CD4-positive, alpha-beta T cell treated with Interleukin-4 for 1 hour (primary cell): ENCODE results near the gene CRYBA1.
A peak's percentile ranks its signal among the peaks of the same experiment; 100 is the strongest.
"Not testable (repeated sequence)": the region's sequence is repeated elsewhere in the genome, so short reads cannot be mapped to it uniquely, and the experiment has no call there.

Source experiments
- DNase-seq, 2 donors: peaks; one replicate each; pipeline ENCODE4 v3.0.0-alpha.2; 2020 to 2022

CRYBA1 gene, protein sequence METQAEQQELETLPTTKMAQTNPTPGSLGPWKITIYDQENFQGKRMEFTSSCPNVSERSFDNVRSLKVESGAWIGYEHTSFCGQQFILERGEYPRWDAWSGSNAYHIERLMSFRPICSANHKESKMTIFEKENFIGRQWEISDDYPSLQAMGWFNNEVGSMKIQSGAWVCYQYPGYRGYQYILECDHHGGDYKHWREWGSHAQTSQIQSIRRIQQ

DNA sequence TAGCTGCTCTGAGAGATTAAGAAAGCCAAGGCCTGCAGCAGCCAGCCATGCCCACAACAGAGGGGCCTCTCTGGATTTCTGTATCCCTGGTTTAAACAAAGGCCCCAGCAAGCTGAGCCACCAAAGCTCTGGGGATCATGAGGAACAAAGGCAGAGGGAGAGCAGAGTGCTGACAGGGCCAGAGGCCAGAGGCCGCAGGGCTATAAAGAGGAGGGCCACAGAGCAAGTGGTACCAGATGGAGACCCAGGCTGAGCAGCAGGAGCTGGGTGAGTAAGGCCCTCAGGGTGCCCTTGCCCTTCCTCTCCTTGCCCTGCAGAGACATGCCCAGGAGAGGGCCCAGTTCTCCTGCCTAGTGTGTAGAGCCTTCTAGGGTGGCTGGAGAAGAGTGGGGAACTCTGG is at the start of gene CRYBA1:
TSS of gene CRYBA1 (plus strand) at position 232 of the 400 bp plus-strand sequence. CDS start at position 237, 5 bp downstream.
- no peak for DNase-seq

DNA sequence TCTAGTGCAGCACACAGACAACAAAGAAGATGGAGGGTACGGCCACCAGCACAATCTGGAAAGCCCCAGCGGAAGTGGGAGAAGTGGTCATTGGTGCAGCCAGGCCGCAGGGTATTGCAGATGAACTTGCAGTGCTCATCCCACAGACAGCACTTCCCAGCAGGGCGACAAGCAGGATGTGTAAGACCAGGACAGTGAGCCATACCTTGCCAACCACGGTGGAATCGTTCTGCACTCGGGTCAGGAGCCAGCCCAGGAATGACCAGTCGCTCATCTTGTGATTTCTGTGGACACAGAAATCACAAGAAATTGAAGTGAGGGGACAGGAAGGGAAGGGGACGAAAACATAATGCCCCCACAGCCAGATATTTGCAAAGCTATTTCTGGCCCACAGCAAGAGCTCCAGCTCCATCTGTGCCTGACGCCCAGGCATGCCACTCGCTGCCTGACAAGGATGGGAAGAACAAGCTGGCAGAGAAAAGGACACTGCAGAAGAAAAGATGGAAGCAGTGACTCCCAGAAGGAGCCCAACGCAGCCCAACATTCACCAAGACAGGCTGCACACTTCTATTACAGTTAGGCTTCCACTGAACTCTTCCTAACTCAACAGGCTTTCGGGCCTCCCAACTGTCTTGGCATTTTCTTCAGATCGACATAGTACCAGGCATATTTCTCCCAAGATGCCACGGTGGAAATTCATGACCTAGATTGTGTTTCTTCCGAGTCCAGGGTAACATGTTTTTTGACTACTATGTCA is 49.0 kb upstream of the CRYBA1 start:
- DNase-seq, result no peak

DNA sequence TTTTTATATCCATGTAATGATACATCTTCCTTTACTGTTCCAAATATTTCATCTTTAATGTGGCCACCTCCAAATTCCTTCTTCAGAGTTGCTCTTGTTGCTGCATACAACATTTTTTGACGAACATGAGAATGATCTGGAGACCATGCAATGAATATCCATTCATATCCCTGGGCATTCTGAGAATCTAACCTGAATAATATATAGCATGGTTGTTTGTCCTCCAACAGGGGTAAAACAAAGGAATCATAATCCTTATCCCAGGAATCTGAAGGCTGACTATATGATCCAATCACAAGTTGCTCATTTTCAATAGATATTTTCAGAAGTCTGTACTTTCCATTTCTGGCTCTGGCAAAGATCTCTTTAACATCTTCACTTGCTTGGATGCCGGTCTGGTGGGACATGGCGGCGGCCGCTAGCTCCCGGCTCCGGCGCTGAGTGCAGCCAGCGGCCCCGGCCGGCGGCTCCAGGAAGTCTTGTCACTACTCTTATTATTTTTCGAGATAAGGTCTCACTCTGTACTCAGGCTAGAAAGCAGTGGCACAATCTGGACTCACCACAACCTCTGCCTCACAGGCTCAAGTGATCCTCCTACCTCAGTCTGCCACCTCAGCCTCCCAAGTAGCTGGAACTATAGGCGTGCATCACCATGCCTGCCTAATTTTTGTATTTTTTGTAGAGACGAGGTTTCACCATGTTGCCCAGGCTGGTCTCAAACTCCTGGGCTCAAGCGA is 42.4 kb upstream of the CRYBA1 start:
- not testable (repeated sequence) for DNase-seq

DNA sequence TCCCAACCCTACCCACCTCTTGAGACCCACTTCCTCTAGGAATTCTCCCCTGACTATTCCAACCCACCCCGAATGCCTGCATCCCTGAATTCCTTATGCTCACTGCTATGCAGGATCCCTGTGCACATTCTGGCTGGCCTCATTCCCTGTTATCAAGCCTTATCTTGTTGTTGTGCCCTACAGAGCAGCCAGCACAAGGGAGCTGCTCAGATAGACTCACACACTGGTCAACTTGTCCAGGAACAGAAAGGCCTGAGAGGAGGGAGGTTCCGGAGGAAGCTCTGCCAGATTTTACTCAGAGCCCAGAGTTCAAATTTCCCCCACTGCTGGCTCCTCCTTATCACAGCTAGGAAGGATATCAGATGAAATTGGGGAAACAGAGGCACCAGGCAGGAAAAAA is 41.6 kb upstream of the CRYBA1 start:
- no peak for DNase-seq

DNA sequence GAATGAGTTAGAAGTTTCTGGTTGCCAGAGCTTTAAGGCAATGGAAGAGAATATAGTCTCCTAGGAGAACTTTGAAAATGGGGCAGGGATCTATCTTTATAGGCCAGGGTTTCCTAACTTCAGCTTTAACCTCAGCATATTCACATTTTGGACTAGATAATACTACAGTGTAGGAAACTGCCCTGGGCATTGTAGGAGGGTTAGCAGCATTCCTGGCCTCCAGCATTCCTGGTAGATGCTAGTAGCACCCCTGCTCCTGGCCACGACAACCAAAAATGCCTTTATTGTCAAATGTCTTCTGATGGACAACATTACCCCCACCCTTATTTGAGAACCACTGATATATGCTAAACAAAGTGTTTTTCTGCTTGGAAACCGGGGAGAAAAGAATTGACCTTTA is 38.7 kb upstream of the CRYBA1 start:
- DNase-seq, result no peak

DNA sequence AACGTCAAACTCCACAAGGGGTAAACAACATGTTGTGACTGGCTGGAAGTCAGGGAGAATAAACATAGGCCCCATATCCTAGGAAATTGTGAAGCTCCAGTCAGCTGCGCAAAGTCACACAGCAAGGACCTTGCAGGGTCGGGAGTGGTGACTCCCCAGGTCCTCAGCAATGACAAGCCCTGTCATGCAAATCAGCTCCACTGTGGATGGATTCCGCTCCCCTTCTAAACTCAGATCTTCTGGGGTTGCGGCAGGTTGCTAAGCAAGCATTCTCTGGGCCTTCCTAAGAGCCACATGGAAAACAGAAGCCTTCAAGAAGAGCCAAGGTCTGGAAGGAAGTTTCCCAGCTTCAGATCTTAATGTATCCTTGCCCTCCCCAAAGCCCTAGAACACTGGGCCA is 37.6 kb upstream of the CRYBA1 start:
- no peak for DNase-seq

DNA sequence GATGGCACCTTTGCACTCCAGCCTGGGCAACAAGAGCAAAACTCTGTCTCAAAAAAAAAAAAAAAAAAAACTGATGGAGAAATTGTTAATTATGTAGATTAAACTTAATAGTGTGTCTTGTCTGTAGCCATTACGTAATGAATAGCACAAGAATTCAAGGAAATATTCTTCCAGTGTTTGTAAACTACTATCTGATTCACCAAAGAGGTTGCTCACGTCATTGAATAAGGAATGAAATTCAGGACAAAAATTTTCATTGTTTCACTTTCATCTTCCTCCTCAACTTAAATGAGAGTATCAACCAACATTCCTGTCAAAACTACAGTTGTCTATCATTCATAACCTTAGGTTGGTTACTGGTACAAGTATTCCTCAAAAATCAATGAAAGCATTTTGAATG is 35.8 kb upstream of the CRYBA1 start:
- DNase-seq, result no peak

DNA sequence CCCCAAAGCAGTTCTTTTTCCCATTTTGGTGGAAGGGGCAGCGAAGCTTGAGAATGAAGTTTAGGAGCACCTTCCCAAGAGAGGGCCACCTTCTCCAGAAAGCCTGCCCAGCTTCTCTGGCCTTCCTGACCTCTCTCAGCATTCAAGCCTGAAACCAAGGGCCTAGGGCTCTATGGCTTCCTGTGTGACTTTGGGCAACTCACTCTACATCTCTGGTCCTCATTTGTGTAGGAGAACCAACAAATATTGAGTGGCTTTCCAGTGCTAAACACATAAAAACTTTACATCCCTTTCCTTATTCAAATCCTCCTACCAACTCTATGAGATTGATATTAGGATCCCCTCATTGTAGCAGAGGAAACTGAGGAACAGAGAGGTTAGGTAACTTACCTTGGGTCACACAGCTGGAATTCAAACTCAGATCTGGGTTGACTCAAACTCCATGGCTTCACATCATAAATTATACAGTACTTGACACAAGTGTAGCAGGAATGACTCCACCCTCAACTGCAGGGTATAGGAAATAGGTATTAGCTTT is 34.5 kb upstream of the CRYBA1 start:
- no peak for DNase-seq

DNA sequence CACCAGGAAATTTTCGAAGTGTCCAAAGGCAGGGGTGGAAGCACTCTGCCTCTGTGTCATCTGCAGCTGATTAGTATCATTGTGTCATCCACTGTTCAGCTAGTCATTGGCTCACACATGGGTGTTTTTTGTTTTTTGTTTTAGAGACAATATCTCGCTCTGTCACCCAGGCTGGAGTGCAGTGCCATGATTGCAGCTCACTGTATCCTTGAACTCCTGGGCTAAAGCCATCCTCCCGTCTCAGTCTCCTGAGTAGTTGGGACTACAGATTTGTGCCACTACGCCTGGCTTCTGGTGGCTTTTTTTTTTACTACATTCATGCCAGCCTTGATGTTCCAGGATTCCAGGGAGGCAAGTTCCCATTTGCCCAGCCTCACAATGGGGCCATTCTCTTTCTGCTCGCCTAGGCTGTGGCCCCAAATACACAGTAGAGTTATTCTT is 34.0 kb upstream of the CRYBA1 start:
- DNase-seq, result no peak

DNA sequence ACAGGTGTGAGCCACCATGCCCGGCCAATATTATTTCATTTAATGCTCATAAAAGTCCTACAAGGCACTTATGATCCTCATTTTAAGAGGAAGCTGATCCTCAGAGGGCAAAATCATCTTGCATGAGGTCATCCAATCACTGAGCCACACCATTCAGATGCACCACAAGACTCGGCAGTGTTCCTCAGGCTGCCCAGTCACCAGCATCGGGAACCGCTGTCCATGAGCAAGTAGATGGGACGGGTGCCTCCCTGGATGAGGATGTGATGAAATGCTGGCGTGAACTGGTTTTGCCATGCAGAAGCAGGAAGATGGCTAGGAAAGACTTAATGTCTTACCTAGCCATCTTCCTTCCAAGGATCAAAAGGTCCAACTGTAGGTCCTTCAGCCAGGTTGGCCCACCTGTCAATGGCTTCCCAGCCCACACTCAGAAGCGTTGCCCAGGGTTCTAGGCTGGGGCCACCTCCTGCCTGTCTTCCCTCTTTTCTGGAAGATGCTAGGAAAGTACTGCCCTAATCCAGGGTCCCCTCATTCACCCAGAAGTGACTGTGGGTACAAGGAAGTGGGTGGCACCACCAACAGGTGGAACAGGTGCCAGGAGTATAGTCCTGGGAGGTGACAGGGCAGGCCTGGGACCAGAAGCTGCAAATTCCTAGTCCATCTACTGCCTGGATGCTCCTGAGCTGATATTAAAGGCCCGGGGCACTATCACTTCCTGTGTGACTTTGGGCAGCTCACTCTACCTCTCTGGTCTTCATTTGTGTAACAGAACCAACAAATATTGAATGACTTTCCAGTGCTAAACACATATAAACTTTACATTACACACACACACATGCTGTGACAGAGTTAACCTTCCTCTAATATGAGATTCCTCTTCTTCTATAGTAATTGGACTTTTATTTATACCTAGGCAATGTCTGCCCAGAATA is 32.2 kb upstream of the CRYBA1 start:
- peak; percentile 3 to 65 for DNase-seq

DNA sequence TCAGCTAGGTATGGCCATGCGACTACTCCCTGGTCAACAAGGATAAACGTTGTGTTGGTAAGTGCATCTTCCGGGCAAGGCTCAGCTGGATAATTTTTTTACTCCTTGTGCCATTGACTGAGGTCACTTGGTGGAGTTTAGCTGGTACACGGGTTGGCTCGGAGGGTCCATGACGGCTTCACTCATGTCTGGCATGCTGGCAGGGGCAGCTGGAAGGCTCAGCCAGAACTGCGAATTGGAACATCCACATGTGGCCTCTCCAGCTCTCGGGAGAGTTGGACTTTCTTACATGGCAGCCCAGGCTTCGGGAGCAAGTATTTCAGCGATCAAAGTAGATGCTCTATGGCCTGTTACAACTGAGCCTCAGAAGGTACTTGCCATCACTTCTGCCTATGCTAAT is 31.5 kb upstream of the CRYBA1 start:
- no peak for DNase-seq

DNA sequence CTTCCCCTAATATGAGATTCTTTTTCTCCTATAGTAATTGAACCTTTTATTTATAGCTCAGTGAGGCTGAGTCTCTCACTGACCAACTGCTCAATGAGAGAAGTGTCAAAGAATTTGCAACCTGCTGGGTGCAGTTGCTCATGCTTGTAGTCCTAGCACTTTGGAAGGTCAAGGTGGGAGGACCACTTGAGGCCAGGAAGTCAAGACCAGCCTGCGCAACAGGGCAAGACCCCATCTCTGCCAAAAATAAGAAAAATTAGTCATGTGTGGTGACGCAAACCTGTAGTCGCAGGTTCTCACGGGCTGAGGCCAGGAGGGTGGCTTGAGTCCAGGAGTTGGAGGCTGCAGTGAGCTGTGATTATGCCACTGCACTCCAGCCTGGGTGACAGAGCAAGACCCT is 30.9 kb upstream of the CRYBA1 start:
- no peak for DNase-seq

DNA sequence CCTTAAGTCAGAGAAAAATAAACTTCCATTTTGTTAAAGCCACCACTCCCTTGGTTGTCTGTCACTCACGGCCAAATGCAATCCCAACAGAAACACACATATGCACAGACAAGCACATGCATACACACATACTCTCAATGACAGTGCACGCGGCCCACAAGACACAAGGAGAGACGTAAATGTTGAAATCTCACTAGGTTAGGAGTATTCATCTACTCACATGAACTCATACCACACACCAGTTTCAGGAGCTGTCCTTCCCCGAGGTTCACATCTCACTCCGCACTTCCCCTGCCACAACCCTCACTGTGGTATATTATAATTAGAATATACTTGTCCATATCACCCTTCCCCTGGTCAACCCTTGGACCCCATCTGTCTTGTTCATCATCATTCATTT is 30.5 kb upstream of the CRYBA1 start:
- DNase-seq, result no peak

DNA sequence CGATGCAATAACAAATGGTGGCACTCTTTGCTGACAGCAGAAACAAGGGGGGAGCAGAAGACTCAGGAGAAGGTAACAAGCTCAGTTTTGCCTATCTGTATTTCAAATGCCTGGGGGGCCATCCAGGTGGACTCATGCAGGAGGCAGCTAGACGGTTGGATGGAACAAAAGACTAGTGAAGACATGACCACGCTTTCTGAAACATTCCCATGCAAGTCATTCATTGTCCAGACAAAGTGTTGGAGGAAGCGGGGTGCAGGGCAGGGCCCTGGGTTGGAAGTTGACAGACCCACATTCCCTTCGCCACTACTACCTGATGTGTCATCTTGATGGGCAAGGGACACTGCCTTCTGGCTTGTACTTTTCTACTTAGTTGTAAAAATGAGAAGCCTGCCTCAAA is 29.8 kb upstream of the CRYBA1 start:
- DNase-seq, result no peak

DNA sequence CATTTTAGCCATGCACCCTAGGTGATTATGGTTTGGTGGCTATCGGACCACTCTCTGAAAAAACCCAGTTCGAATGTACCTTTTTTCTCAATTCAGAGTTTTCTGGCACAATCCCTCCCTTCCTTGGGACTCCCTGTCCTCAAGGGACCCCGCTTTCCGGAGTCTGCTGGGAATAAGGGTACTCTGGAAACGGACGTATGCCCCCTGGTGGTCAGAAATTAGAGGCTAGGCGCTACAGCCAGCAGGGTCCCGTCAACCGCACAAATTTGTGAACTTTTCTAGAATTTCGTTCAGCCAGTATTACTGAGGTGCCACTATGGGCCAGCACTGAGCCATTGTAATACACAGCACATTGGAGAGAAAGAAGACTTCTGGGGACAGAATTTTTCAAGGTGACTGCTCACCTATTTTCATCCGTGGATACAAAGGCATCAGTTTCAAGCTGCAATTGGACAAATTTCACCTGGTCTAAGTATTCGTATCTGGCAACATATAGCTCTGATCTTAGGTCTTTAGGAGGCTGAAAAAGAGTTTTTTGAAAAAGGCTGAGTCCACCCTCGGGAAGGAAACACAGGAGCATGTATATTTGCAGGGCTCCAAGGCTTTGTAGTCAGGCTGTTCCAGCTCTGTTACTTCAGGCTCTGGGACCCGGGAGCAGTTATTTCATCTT is 27.1 kb upstream of the CRYBA1 start:
- peak; percentile 69 to 76 for DNase-seq

DNA sequence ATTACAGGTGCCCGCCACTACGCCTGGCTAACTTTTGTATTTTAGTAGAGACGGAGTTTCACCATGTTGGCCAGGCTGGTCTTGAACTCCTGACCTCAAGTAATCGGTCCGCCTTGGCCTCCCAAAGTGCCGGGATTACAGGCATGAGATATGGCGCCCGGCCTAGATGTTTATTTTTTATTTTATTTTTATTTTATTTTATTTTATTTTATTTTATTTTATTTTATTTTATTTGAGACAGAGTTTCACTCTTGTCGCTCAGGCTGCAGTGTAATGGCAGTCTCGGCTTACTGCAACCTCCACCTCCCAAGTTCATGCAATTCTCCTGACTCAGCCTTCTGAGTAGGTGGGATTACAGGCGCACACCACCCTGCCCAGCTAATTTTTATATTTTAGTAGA is 25.3 kb upstream of the CRYBA1 start:
- DNase-seq, result not testable (repeated sequence)

DNA sequence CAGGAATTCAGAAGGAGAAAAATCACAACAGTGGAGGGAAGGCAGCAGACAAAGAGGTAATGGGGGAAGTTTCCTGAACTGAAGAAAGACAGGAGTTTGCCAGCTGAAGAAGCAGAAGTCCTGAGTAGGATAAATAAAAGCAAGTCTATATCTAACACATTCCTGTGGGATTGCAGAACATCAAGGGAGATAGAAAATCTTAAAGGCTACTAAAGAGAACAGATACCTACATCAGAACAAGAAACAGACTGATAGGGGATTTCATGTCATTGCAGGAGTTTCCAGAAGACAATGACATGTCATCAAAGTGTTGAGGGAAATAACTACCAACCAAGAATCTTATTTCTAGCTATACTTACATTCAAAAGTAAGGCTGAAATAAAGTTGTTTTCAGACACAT is 21.3 kb upstream of the CRYBA1 start:
- no peak for DNase-seq

DNA sequence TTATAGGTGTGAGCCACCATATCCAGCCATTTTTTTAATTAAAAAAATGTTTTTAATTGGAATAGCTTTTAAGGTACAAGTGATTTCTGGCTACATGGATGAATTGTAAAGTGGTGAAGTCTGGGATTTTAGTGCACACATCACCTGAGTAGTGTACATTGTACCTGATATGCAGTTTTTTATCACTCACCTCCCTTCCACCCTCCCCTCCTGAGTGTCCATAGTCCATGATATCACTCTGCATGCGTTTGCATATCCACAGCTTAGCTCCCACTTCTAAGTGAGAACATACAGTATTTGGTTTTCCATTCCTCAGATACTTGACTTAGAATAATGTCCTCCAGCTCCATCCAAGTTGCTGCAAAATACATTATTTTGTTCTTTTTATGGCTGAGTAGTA is 13.4 kb upstream of the CRYBA1 start:
- no peak for DNase-seq

DNA sequence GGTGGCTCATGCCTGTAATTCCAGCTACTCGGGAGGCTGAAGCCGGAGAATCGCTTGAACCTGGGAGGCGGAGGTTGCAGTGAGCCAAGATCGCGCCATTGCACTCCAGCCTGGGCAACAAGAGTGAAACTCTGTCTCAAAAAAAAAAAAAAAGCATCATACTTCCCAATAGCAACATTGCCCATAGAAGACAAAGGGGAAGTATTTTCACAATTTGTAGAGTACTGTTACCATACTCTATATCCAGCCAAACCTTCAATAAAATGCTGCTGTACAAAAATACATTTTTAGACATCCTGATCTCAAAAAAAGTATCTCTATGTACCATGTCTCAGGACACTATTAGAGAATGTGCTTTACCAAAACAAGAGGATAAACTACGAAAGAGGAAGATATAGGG is 11.7 kb upstream of the CRYBA1 start:
- not testable (repeated sequence) for DNase-seq

DNA sequence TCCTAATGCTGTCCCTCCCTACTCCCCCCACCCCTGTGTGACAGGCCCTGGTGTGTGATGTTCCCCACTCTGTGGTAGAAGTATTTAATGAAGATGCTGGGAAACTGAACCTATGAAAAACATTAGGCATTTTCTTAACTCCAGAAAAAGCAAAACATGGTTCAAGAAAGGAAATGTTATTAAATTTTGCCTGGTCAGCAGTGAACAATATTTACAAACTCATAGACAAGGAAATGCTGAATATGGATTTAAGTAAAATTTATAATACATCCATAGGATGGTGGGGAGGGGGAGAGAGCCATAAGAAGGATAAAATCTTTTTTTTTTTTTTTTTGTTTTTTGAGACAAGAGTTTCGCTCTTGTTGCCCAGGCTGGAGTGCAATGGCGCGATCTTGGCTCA is 10.8 kb upstream of the CRYBA1 start:
- no peak for DNase-seq

DNA sequence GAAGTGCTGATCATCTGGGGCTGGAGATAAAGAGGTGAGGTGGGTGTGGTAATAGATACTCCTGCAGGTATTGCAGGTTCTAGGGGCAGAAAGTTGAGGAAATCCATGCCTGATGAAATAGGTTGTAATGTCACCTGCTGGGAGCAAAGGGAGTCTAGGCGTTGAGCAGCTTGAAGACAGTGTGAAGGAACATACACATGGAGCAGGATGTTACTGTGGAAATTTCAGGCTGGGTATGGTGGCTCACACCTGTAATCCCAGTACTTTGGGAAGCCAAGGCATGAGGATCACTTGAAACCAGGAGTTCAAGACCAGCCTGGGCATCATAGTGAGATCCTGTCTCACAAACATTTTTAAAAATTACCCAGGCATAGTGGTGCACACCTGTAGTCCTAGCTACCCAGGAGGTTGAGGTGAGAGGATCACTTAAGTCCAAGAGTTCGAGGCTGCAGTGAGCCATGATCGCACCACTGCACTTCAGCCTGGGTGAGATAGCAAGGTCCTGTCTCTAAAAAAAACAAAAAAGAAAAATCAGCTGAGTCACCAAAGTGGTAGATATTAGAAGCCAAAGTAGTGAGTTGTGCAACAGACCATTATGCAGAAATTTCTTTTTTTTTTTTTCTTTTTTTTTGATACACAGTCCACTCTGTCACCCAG is 9.1 kb upstream of the CRYBA1 start:
- no peak for DNase-seq
